Colonic mucosa (tissue), 4 donors: ENCODE measurements around the gene CCDC78. TPM values are rescaled to one million over a fixed set of nuclear protein-coding genes. Genes with fewer than 3 reads are reported as not detected.
A peak's percentile ranks its signal among the peaks of the same experiment; 100 is the strongest.
"Not testable (repeated sequence)": the region's sequence is repeated elsewhere in the genome, so short reads cannot be mapped to it uniquely, and the experiment has no call there.

ENCODE experiments used
- DNase-seq: peaks from one replicate; pipeline ENCODE4 v3.0.0-alpha.2; 2020
- H3K27ac ChIP-seq: fragments of 200-600 bp; one replicate; pipeline ENCODE4 v1.8.0; 2021
- H3K27me3 ChIP-seq: fragments of 200-600 bp; one replicate; pipeline ENCODE4 v1.8.0; 2021
- H3K36me3 ChIP-seq: fragments of 200-600 bp; one replicate; pipeline ENCODE4 v1.8.0; 2021
- H3K4me1 ChIP-seq: fragments of 200-600 bp; one replicate; pipeline ENCODE4 v1.8.0; 2021; ENCODE audit warnings: mild to moderate bottlenecking
- H3K4me3 ChIP-seq: fragments of 200-600 bp; one replicate; pipeline ENCODE4 v1.8.0; 2021
- H3K9ac ChIP-seq, 2 donors: one replicate each; pipeline ENCODE4 v1.7.0; 2013; ENCODE audit warnings: control low read depth in 2 of 2, low read depth in 2 of 2, low read length in 2 of 2
- H3K9me3 ChIP-seq: fragments of 200-600 bp; one replicate; pipeline ENCODE4 v1.8.0; 2021
- CTCF ChIP-seq: fragments of 200-600 bp; IDR thresholded peaks from one replicate; pipeline ENCODE4 v1.8.0; 2022; ENCODE audit warnings: antibody characterized with exemption, mild to moderate bottlenecking
- intact Hi-C: fragments of 100-400 bp; cut with DNase I; formaldehyde crosslinking; loops from one replicate; pipeline ENCODE4 v1.14.1; 2022
- total RNA-seq, 2 donors: library from RNA; stranded (reverse); fragmentation: NEBNext Ultra II Directional in 1 of 2; extraction: Animal tissue kit (Norgen Biotek cat#: 25700) in 1 of 2; gene quantifications; one replicate each; pipeline ENCODE4 v1.2.1, GENCODE V29; 2021
- donor health status: healthy.
- donor health status: DM: no; HTN: no; CAD: no.
- donor health status: DM: no; HTN: no; CAD: no.

CCDC78 gene
- total RNA-seq, 2 donors from 2014 or later: 0.37 to 3.7 TPM

GRCh38 chr16:692356-693108 lies 33.7 kb downstream of the CCDC78 start:
- H3K9me3 ChIP-seq: no peaks in the 10 kb centered on the region
- intact Hi-C loops: no loop called here
- peaks cover 23% of the 10 kb centered on the region for H3K27me3 ChIP-seq
- no peak overlapping the region for H3K9ac ChIP-seq
- H3K4me1 ChIP-seq: peaks cover 18% of the 10 kb centered on the region
- no peaks in the 10 kb centered on the region for H3K36me3 ChIP-seq
- no peak overlapping the region for H3K27ac ChIP-seq
- TF ChIP-seq CTCF: no peak
- no peak overlapping the region for H3K4me3 ChIP-seq
- DNase-seq: no peak

- Histone ChIP-seq H3K27me3 (peaks cover 23% of the 10 kb centered on the region), H3K4me1 (peaks cover 18% of the 10 kb centered on the region)
- H3K9me3 ChIP-seq, DNase-seq, H3K9ac ChIP-seq, H3K27ac ChIP-seq, H3K36me3 ChIP-seq, H3K4me3 ChIP-seq, intact Hi-C loops: not testable (repeated sequence)
These were observed 35.0 kb downstream of the CCDC78 start for GRCh38 chr16:691242-691641.

- DNase-seq: no peak
- intact Hi-C loops: no loop called here
- no peaks in the 10 kb centered on the region for H3K9me3 ChIP-seq
- H3K27ac ChIP-seq: no peak overlapping the region
- H3K4me3 ChIP-seq: peak overlapping the region; percentile 75
- peaks cover 17% of the 10 kb centered on the region for H3K27me3 ChIP-seq
- TF ChIP-seq CTCF: no peak
- peak overlapping the region; percentile 79 to 89 for H3K9ac ChIP-seq
- H3K36me3 ChIP-seq: no peaks in the 10 kb centered on the region
- H3K4me1 ChIP-seq: peaks cover 20% of the 10 kb centered on the region
These were observed 36.9 kb downstream of the CCDC78 start for GRCh38 chr16:689175-689897.

- Histone ChIP-seq H3K4me1 (peaks cover 26% of the 10 kb centered on the region), H3K27me3 (peaks cover 3% of the 10 kb centered on the region), H3K36me3 (peaks cover 4% of the 10 kb centered on the region), H3K9me3 (no peaks in the 10 kb centered on the region), H3K27ac (no peak overlapping the region), H3K9ac (no peak overlapping the region), H3K4me3 (no peak overlapping the region)
- no peak for DNase-seq
- no peak for TF ChIP-seq CTCF
- intact Hi-C loops: no loop called here
These were observed 38.7 kb downstream of the CCDC78 start for GRCh38 chr16:687499-687898.

DNA sequence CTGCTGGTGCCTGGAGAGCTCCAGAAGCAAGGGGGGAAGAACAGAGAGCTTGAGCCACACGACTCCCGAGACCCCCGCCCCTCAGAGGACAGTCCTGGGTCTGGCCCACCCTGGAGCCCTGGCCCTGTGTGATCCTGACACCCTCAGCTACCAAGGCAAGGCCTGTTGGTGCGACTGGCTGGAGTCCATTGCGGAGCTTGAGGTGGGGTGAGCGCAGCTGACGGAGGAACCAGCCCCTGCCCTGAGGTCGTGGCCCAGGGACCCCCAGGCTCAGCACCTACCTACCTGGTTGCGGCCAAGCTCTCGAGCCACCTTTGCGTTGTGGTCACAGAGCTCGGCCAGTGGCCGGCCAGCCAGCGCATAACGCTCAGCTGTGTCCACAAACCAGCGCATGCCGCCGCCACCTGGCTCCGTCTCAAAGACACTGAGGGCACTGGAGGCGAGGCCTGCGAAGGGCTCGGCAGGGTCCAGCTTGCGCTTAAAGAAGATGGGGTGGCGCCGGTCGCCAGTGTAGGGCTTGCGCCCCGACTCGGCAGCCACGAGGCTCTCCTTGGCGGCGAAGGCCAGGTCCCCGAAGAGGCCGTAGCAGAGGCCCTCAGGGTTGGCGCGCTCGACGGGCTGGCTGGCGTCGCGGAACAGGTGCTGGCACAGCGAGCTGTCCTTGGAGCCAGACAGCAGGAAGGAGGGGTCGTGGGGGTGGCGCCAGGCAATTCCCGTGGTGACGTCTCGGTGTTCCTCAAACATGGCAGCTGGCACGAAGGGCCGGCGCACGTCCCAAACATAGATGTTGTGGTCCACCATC lies 39.6 kb downstream of the CCDC78 start:
- Histone ChIP-seq H3K27ac (no peak overlapping the region), H3K27me3 (no peaks in the 10 kb centered on the region), H3K4me3 (no peak overlapping the region), H3K4me1 (peaks cover 34% of the 10 kb centered on the region), H3K9ac (no peak overlapping the region), H3K9me3 (no peaks in the 10 kb centered on the region), H3K36me3 (peaks cover 6% of the 10 kb centered on the region)
- intact Hi-C loops: no loop called here
- DNase-seq: no peak
- TF ChIP-seq CTCF: no peak
